GM12878 (cell line): Measurements from ENCODE around the gene KRTAP5-4. TPM values are rescaled to one million over a fixed set of nuclear protein-coding genes. Genes with fewer than 3 reads are reported as not detected.

Experiments
- ATAC-seq: fragments of 200-7000 bp; cut with Tn5 transposase; 3 replicates; pipeline ENCODE4 v1.9.1; 2020; ENCODE audit warnings: mild to moderate bottlenecking, moderate library complexity
- BruUV-seq: library from RNA; stranded (reverse); fragments of 400-500 nt; replicated peaks from 2 replicates; lab custom pipeline; 2021; lab: Mats Ljungman, UMichigan
- CTCF ChIA-PET: fragments of 300-600 bp; sonication (Branson Sonifier 250); formaldehyde crosslinking; extraction: SDS; loops from one replicate; lab custom pipeline; 2021; ENCODE audit warnings: inconsistent platforms; lab: Yijun Ruan, JAX
- POLR2A ChIA-PET: fragments of 350-600 bp; formaldehyde crosslinking; extraction: SDS; loops from one replicate; lab custom pipeline; 2021; ENCODE audit warnings: inconsistent platforms; lab: Charles Lee
- RAD21 ChIA-PET: fragments of 300-600 bp; sonication (Branson Sonifier 250); formaldehyde crosslinking; loops from one replicate; lab custom pipeline; 2023; ENCODE audit warnings: antibody characterized with exemption; ENCODE audit not compliant: unreplicated experiment; lab: Charles Lee
- SMC1A ChIA-PET: fragments of 300-600 bp; sonication (Branson Sonifier 250); formaldehyde crosslinking; loops from one replicate; lab custom pipeline; 2023; ENCODE audit not compliant: unreplicated experiment, uncharacterized antibody; lab: Charles Lee
- DNase-seq: peaks from one replicate; pipeline ENCODE4 v3.0.0-alpha.2; 2011; ENCODE audit warnings: low read depth, low spot score
- FAIRE-seq: peaks from 3 replicates; lab custom pipeline; 2011; peaks lifted over from hg19 to GRCh38; lab: Jason Lieb, UNC
- H2AFZ ChIP-seq: 2 replicates; pipeline ENCODE4 v1.6.0; 2011; ENCODE audit warnings: low read depth, low read length, control low read depth; ENCODE audit not compliant: control insufficient read depth
- H3K27ac ChIP-seq: 2 replicates; pipeline ENCODE4 v1.5.1; 2011; ENCODE audit warnings: control low read depth; ENCODE audit not compliant: control insufficient read depth, insufficient read depth
- H3K27me3 ChIP-seq, 2 experiments: replicated peaks in 1 of 2; 2 replicates each; pipeline versions ENCODE4 v1.6.0 to v1.6.1; 2011; ENCODE audit warnings: low read length in 1 of 2; ENCODE audit not compliant: control insufficient read depth in 2 of 2, insufficient read depth in 2 of 2
- H3K36me3 ChIP-seq, 2 experiments: 2 replicates each; pipeline ENCODE4 v1.5.1; 2011; ENCODE audit warnings: low read length in 1 of 2; ENCODE audit not compliant: control insufficient read depth in 2 of 2, insufficient read depth in 2 of 2
- H3K4me1 ChIP-seq: 2 replicates; pipeline ENCODE4 v1.6.1; 2011; ENCODE audit warnings: mild to moderate bottlenecking, low read length, moderate library complexity, mixed read lengths; ENCODE audit not compliant: control insufficient read depth, insufficient read depth
- H3K4me2 ChIP-seq: 2 replicates; pipeline ENCODE4 v1.6.0; 2011; ENCODE audit warnings: control low read depth; ENCODE audit not compliant: control insufficient read depth, insufficient read depth
- H3K4me3 ChIP-seq: fragments of 200-600 bp; sonication (generic); 2 replicates; pipeline ENCODE4 v1.5.1; 2016
- H3K79me2 ChIP-seq: 2 replicates; pipeline ENCODE4 v1.6.0; 2011; ENCODE audit warnings: low read length; ENCODE audit not compliant: control insufficient read depth, insufficient read depth
- H3K9ac ChIP-seq: 2 replicates; pipeline ENCODE4 v1.8.0; 2011; ENCODE audit warnings: low read length, control low read depth, mixed read lengths; ENCODE audit not compliant: control insufficient read depth, insufficient read depth
- H3K9me3 ChIP-seq: replicated peaks from 3 replicates; pipeline ENCODE4 v1.5.1; 2011; ENCODE audit warnings: mild to moderate bottlenecking, low read length; ENCODE audit not compliant: control insufficient read depth, insufficient read depth
- H4K20me1 ChIP-seq: 2 replicates; pipeline ENCODE4 v1.6.0; 2011; ENCODE audit not compliant: control insufficient read depth, insufficient read depth
- ATF7 ChIP-seq: fragments of 450-650 bp; IDR thresholded peaks from 2 replicates; pipeline ENCODE4 v1.6.1; 2016; ENCODE audit warnings: low read depth, mild to moderate bottlenecking
- BRCA1 ChIP-seq: IDR thresholded peaks from 2 replicates; pipeline ENCODE4 v1.6.1; 2011; ENCODE audit warnings: low read depth, low read length, improper control_type of control experiment
- CUX1 ChIP-seq: IDR thresholded peaks from 2 replicates; pipeline ENCODE4 v1.6.1; 2012; ENCODE audit warnings: improper control_type of control experiment, low read depth, low read length; ENCODE audit not compliant: insufficient replicate concordance
- EGR1 ChIP-seq, 2 experiments: IDR thresholded peaks; 1 replicate in 1 of 2; 2 replicates in 1 of 2; pipeline ENCODE4 v1.6.1; 2011 to 2012; ENCODE audit warnings: low read depth in 2 of 2, low read length in 2 of 2, borderline replicate concordance in 1 of 2, mild to moderate bottlenecking in 1 of 2, moderate library complexity in 1 of 2
- FOXM1 ChIP-seq: IDR thresholded peaks from 2 replicates; pipeline ENCODE4 v1.6.1; 2012; ENCODE audit warnings: low read depth, mild to moderate bottlenecking, inconsistent platforms, low read length, moderate library complexity
- HSF1 ChIP-seq: fragments of 150-350 bp; IDR thresholded peaks from 2 replicates; pipeline ENCODE4 v1.6.1; 2014; ENCODE audit warnings: mild to moderate bottlenecking, low read depth, low read length
- IKZF2 ChIP-seq, 2 experiments: fragments of 450-650 bp; IDR thresholded peaks; 2 replicates each; pipeline ENCODE4 v1.6.1; 2017; ENCODE audit warnings: mild to moderate bottlenecking in 2 of 2, moderate library complexity in 2 of 2
- KDM1A ChIP-seq: fragments of 200-600 bp; sonication (generic); IDR thresholded peaks from 2 replicates; pipeline ENCODE4 v1.6.1; 2016; ENCODE audit warnings: borderline replicate concordance
- KLF5 ChIP-seq: fragments of 450-650 bp; IDR thresholded peaks from 2 replicates; pipeline ENCODE4 v1.6.1; 2014; ENCODE audit warnings: mild to moderate bottlenecking; ENCODE audit not compliant: partially characterized antibody
- PAX8 ChIP-seq: fragments of 450-650 bp; IDR thresholded peaks from 2 replicates; pipeline ENCODE4 v1.6.1; 2017; ENCODE audit warnings: mild to moderate bottlenecking, moderate library complexity
- RCOR1 ChIP-seq: conservative IDR thresholded peaks from 2 replicates; pipeline ENCODE4 v1.6.1; 2012; ENCODE audit warnings: low read depth, low read length, improper control_type of control experiment
- SREBF2 ChIP-seq: IDR thresholded peaks from 2 replicates; pipeline ENCODE4 v1.6.1; 2012; ENCODE audit warnings: mild to moderate bottlenecking, low read length
- SUPT20H ChIP-seq: IDR thresholded peaks from 2 replicates; pipeline ENCODE4 v1.6.1; 2011; ENCODE audit warnings: low read depth, mild to moderate bottlenecking, low read length, moderate library complexity, borderline replicate concordance; ENCODE audit not compliant: control insufficient read depth
- TARDBP ChIP-seq: IDR thresholded peaks from 2 replicates; pipeline ENCODE4 v1.6.1; 2016; ENCODE audit warnings: borderline replicate concordance
- TCF7 ChIP-seq: IDR thresholded peaks from 2 replicates; pipeline ENCODE4 v1.6.1; 2014; ENCODE audit warnings: antibody characterized with exemption, borderline replicate concordance
- USF2 ChIP-seq: IDR thresholded peaks from 2 replicates; pipeline ENCODE4 v1.6.1; 2011; ENCODE audit warnings: low read depth, low read length, improper control_type of control experiment, borderline replicate concordance
- ZNF274 ChIP-seq: IDR thresholded peaks from one replicate; pipeline ENCODE4 v1.8.0; 2011; ENCODE audit not compliant: insufficient read length, insufficient read depth
- ZNF384 ChIP-seq: IDR thresholded peaks from 2 replicates; pipeline ENCODE4 v1.6.1; 2012; ENCODE audit warnings: low read depth, mild to moderate bottlenecking, low read length, improper control_type of control experiment, borderline replicate concordance
- ZSCAN29 ChIP-seq: fragments of 450-650 bp; IDR thresholded peaks from 2 replicates; pipeline ENCODE4 v1.6.1; 2017; ENCODE audit warnings: mild to moderate bottlenecking, moderate library complexity
- WGBS: methylation state at CpG from one replicate; pipeline ENCODE4 v1.1.6; 2016; ENCODE audit warnings: low lambda C conversion rate; ENCODE audit not compliant: insufficient replicate concordance, insufficient coverage; ENCODE audit errors: missing lambda C conversion rate; 5-methylcytosine and 5-hydroxymethylcytosine counted together
- in situ Hi-C: fragments of 300-500 bp; cut with MboI; formaldehyde crosslinking; loops from 9 replicates; pipeline ENCODE4 v1.14.3; 2018; ENCODE audit warnings: mixed read lengths
- intact Hi-C: fragments of 100-400 bp; cut with micrococcal nuclease; formaldehyde crosslinking; loops from one replicate; pipeline ENCODE4 v1.14.2; 2022; ENCODE audit not compliant: unreplicated experiment
- polyA plus RNA-seq, 11 experiments: library from polyadenylated mRNA; depleted of rRNA in 4 of 11; unstranded in 6 of 11; stranded (reverse) in 5 of 11; fragments of >200 nt; fragmentation: Nextera tagmentation in 4 of 11; fragmentation: Illumina TruSeq in 1 of 11; extraction: Ambion mirVana in 4 of 11; extraction: Trizol in 1 of 11; gene quantifications; 1 replicate in 1 of 11; 2 replicates in 10 of 11; pipeline versions ENCODE4 v1.2.1 to v1.2.3, GENCODE V29; 2011 to 2016; ENCODE audit warnings: inconsistent platforms in 2 of 11, missing spikeins in 2 of 11, low read depth in 1 of 11
- total RNA-seq, 4 experiments: library from RNA; depleted of rRNA in 3 of 4; stranded (reverse); fragments of >200 nt in 3 of 4; fragmentation: Illumina TruSeq in 1 of 4; extraction: Trizol in 1 of 4; gene quantifications; 2 replicates each; pipeline versions ENCODE4 v1.2.1 to v1.2.3, GENCODE V29; 2013 to 2021

The KRTAP5-4 gene
- total and polyA plus RNA-seq, 10 of the 15 experiments (the other 5 are each of a cell fraction or from before 2014, with no cell fraction given), result not detected

DNA sequence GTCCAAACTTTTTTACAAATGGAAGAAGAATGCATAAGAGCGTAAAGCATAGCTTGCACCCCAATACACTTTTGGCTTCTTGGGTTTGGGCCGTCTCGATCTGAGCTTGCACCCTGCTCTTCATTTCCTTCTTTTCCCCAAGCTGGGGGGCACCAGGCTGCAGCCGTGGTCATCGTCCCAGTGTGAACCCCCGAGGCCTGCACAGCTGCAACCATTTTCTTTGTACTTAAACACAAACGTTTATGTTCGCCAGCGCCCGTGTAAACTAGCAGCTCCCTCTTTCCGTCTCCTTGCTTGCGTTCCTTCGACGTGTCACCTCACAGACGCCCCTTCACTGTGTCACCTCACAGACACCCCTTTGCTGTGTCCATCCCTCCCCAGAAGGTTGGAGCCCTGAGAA lies 17.7 kb upstream of the KRTAP5-4 start:
- WGBS, result 48% methylated on average over 15 of the region's 15 CpGs
- Histone ChIP-seq H3K4me2 (no peak overlapping the region), H3K27ac (no peak overlapping the region), H4K20me1 (no peaks in the 10 kb centered on the region), H3K36me3 (no peaks in the 10 kb centered on the region), H3K79me2 (no peaks in the 10 kb centered on the region), H3K9me3 (no peaks in the 10 kb centered on the region), H3K27me3 (no peaks in the 10 kb centered on the region; a peak in 2 of 4 replicates), H3K9ac (no peak overlapping the region), H3K4me3 (no peak overlapping the region), H2AFZ (no peak overlapping the region), H3K4me1 (no peaks in the 10 kb centered on the region)
- ChIA-PET CTCF (interaction anchor here (0.6 to 3.6 kb wide), 10 partner anchors 8 to 517 kb away, joined by 3 to 23 read pairs (median 3); partner anchors contain the start of gene KRTAP5-4), RAD21 (interaction anchor here (1.4 kb wide), 1 partner anchor 54 kb away, joined by 4 read pairs; no protein-coding TSS in a partner anchor), POLR2A (no interaction called here), SMC1A (no interaction called here)
- ATAC-seq (no peak), DNase-seq (no peak), FAIRE-seq (no peak)
- no TSS peak for BruUV-seq
- in situ Hi-C loops, result no loop called here
- intact Hi-C loops, result no loop called here
- TF ChIP-seq EGR1 (IDR thresholded peaks at IDR 0.05; ENCODE audit: borderline replicate concordance in 1 of 2, low read depth in 2 of 2, low read length in 2 of 2) (no peak), IKZF2 (IDR thresholded peaks at IDR 0.05) (no peak), HSF1 (no peak), FOXM1 (no peak), KLF5 (no peak), ZSCAN29 (no peak), ZNF274 (no peak), ATF7 (no peak), ZNF384 (no peak), TCF7 (no peak), TARDBP (no peak), RCOR1 (no peak), SREBF2 (no peak), PAX8 (no peak), KDM1A (no peak), USF2 (no peak), BRCA1 (no peak), SUPT20H (no peak), CUX1 (no peak)
